CD4-positive, alpha-beta T cell (primary cell): Measurements from ENCODE around the gene LHFPL3. TPM values are rescaled to one million over a fixed set of nuclear protein-coding genes. Genes with fewer than 3 reads are reported as not detected.

Source experiments
- ATAC-seq: fragments of 200-7000 bp; cut with Tn5 transposase; one replicate; pipeline ENCODE4 v1.10.0; 2022; ENCODE audit warnings: mild to moderate bottlenecking; ENCODE audit not compliant: poor library complexity
- CTCF ChIA-PET: fragments of 350-600 bp; sonication (Branson Sonifier 250); formaldehyde crosslinking; loops from one replicate; lab custom pipeline; 2021; ENCODE audit warnings: antibody characterized with exemption, inconsistent platforms; lab: Charles Lee
- POLR2A ChIA-PET: fragments of 350-600 bp; sonication (Branson Sonifier 250); formaldehyde crosslinking; loops from one replicate; lab custom pipeline; 2021; ENCODE audit warnings: antibody characterized with exemption, inconsistent platforms; lab: Charles Lee
- DNase-seq, 14 experiments: peaks; one replicate each; pipeline ENCODE4 v3.0.0-alpha.2; 2013 to 2020; ENCODE audit warnings: mixed read lengths in 2 of 14
- H3K27ac ChIP-seq, 2 donors: one replicate each; pipeline versions ENCODE4 v1.5.1 to v1.7.0; 2013; ENCODE audit warnings: low read length in 2 of 2, low read depth in 1 of 2, mild to moderate bottlenecking in 1 of 2
- H3K27me3 ChIP-seq, 2 experiments: 1 replicate in 1 of 2; 2 replicates in 1 of 2; pipeline versions ENCODE4 v1.6.1 to v1.7.0; 2013; ENCODE audit warnings: low read length in 2 of 2, control low read depth in 1 of 2, mild to moderate bottlenecking in 1 of 2, moderate library complexity in 1 of 2; ENCODE audit not compliant: insufficient read depth in 2 of 2, control insufficient read depth in 1 of 2
- H3K36me3 ChIP-seq: one replicate; pipeline ENCODE4 v1.6.1; 2013; ENCODE audit warnings: low read length, control low read depth; ENCODE audit not compliant: insufficient read depth
- H3K4me1 ChIP-seq: one replicate; pipeline ENCODE4 v1.6.1; 2013; ENCODE audit warnings: low read length, control low read depth; ENCODE audit not compliant: insufficient read depth
- H3K4me3 ChIP-seq: one replicate; pipeline ENCODE4 v1.5.1; 2013; ENCODE audit warnings: mild to moderate bottlenecking, low read length, moderate library complexity
- H3K9me3 ChIP-seq, 2 experiments: 1 replicate in 1 of 2; 2 replicates in 1 of 2; pipeline versions ENCODE4 v1.6.1 to v1.7.0; 2013; ENCODE audit warnings: low read length in 2 of 2, mild to moderate bottlenecking in 2 of 2, control low read depth in 1 of 2, moderate library complexity in 1 of 2; ENCODE audit not compliant: control insufficient read depth in 1 of 2, insufficient read depth in 1 of 2
- H3K27ac Mint-ChIP-seq: one replicate; pipeline ENCODE4 v1.8.0; 2020; ENCODE audit warnings: mixed read lengths
- H3K27me3 Mint-ChIP-seq: one replicate; pipeline ENCODE4 v1.8.0; 2021; ENCODE audit warnings: mixed read lengths
- H3K36me3 Mint-ChIP-seq: one replicate; pipeline ENCODE4 v1.8.0; 2021; ENCODE audit warnings: low read depth, mixed read lengths
- H3K4me1 Mint-ChIP-seq: one replicate; pipeline ENCODE4 v1.8.0; 2021; ENCODE audit warnings: low read depth, mixed read lengths
- H3K4me3 Mint-ChIP-seq: one replicate; pipeline ENCODE4 v1.8.0; 2020; ENCODE audit warnings: mild to moderate bottlenecking, mixed read lengths
- H3K9me3 Mint-ChIP-seq: one replicate; pipeline ENCODE4 v1.8.0; 2020; ENCODE audit warnings: mixed read lengths
- intact Hi-C, 2 experiments: fragments of 100-400 bp; cut with DNase I in 1 of 2; cut with micrococcal nuclease in 1 of 2; formaldehyde crosslinking; loops; one replicate each; pipeline versions ENCODE4 v1.15.1 to v1.9.0; 2023 to 2025; cut with DNase I, micrococcal nuclease
- total RNA-seq, 174 experiments: library from RNA in 2 of 174; stranded (reverse) in 2 of 174; gene quantifications; one replicate each; pipeline ENCODE4 v1.2.3 and lab custom pipeline; 2021 to 2026
- TF ChIP-seq, protein P1 (sequence below): fragments of 200-600 bp; IDR thresholded peaks from one replicate; pipeline ENCODE4 v1.8.0; 2022; ENCODE audit warnings: antibody characterized with exemption, mild to moderate bottlenecking

LHFPL3 gene
- total RNA-seq, 2 experiments from 2014 or later, result not detected

GRCh38 chr7:104499975-104500374 is 171.6 kb downstream of the LHFPL3 start:
- DNase-seq, result no peak
- Mint-ChIP-seq H3K4me1 (no peaks in the 10 kb centered on the region), H3K9me3 (peaks cover 3% of the 10 kb centered on the region), H3K36me3 (no peaks in the 10 kb centered on the region), H3K4me3 (no peak overlapping the region), H3K27ac (no peak overlapping the region), H3K27me3 (peaks cover 4% of the 10 kb centered on the region)
- ChIA-PET POLR2A (no interaction called here), CTCF (no interaction called here)
- TF ChIP-seq, protein P1, sequence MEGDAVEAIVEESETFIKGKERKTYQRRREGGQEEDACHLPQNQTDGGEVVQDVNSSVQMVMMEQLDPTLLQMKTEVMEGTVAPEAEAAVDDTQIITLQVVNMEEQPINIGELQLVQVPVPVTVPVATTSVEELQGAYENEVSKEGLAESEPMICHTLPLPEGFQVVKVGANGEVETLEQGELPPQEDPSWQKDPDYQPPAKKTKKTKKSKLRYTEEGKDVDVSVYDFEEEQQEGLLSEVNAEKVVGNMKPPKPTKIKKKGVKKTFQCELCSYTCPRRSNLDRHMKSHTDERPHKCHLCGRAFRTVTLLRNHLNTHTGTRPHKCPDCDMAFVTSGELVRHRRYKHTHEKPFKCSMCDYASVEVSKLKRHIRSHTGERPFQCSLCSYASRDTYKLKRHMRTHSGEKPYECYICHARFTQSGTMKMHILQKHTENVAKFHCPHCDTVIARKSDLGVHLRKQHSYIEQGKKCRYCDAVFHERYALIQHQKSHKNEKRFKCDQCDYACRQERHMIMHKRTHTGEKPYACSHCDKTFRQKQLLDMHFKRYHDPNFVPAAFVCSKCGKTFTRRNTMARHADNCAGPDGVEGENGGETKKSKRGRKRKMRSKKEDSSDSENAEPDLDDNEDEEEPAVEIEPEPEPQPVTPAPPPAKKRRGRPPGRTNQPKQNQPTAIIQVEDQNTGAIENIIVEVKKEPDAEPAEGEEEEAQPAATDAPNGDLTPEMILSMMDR, result no peak
- intact Hi-C loops, result no loop called here
- Histone ChIP-seq H3K4me1 (no peaks in the 10 kb centered on the region), H3K27me3 (no peaks in the 10 kb centered on the region), H3K9me3 (no peaks in the 10 kb centered on the region), H3K4me3 (no peak overlapping the region), H3K36me3 (no peaks in the 10 kb centered on the region), H3K27ac (no peak overlapping the region)
- no peak for ATAC-seq

- H3K4me3 ChIP-seq, result no peak overlapping the region
- ChIA-PET CTCF (no interaction called here), POLR2A (no interaction called here)
- no peaks in the 10 kb centered on the region for H3K9me3 ChIP-seq
- H3K27ac Mint-ChIP-seq, result no peak overlapping the region
- no peaks in the 10 kb centered on the region for H3K4me1 Mint-ChIP-seq
- H3K27ac ChIP-seq, result no peak overlapping the region
- no peak overlapping the region for H3K4me3 Mint-ChIP-seq
- H3K4me1 ChIP-seq, result no peaks in the 10 kb centered on the region
- H3K36me3 Mint-ChIP-seq, result no peaks in the 10 kb centered on the region
- H3K27me3 Mint-ChIP-seq, result no peaks in the 10 kb centered on the region
- DNase-seq, result no peak
- H3K9me3 Mint-ChIP-seq, result peaks cover 2% of the 10 kb centered on the region
- no peaks in the 10 kb centered on the region for H3K27me3 ChIP-seq
- no peaks in the 10 kb centered on the region for H3K36me3 ChIP-seq
- no peak for ATAC-seq
- TF ChIP-seq, protein P1, result no peak
- intact Hi-C loops, result no loop called here
Measured at GRCh38 chr7:104509874-104510273, 181.5 kb downstream of the LHFPL3 start.

DNA sequence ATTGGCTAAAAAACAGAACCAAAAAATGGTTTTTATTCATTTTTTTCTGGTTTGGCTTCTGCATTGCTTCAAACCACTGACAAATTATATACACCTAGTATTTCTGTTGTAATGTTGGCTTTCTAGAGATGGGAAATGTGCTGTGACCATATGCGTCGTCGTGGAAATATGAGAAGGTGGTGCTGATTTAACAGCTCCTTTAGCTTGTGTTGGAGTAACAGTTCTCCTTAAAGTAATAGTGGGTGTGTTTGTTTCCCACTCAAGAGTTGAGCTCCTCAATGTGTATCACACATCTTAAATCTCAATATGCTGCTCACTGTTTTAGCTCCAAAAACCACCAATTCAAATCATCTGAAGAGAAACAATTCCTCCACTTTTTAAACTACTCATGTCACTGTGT is 196.4 kb downstream of the LHFPL3 start:
- Histone ChIP-seq H3K27ac (no peak overlapping the region), H3K9me3 (no peaks in the 10 kb centered on the region), H3K4me3 (no peak overlapping the region), H3K4me1 (no peaks in the 10 kb centered on the region), H3K36me3 (no peaks in the 10 kb centered on the region), H3K27me3 (no peaks in the 10 kb centered on the region)
- Mint-ChIP-seq H3K36me3 (no peaks in the 10 kb centered on the region), H3K4me1 (no peaks in the 10 kb centered on the region), H3K4me3 (no peak overlapping the region), H3K9me3 (no peaks in the 10 kb centered on the region), H3K27ac (no peak overlapping the region), H3K27me3 (no peaks in the 10 kb centered on the region)
- intact Hi-C loops, result no loop called here
- DNase-seq (no peak), ATAC-seq (no peak)
- TF ChIP-seq, protein P1, result no peak
- ChIA-PET CTCF (no interaction called here), POLR2A (no interaction called here)
